ENCODE results near the gene COL23A1.
A peak's percentile ranks its signal among the peaks of the same experiment; 100 is the strongest.

COL23A1 gene

DNA sequence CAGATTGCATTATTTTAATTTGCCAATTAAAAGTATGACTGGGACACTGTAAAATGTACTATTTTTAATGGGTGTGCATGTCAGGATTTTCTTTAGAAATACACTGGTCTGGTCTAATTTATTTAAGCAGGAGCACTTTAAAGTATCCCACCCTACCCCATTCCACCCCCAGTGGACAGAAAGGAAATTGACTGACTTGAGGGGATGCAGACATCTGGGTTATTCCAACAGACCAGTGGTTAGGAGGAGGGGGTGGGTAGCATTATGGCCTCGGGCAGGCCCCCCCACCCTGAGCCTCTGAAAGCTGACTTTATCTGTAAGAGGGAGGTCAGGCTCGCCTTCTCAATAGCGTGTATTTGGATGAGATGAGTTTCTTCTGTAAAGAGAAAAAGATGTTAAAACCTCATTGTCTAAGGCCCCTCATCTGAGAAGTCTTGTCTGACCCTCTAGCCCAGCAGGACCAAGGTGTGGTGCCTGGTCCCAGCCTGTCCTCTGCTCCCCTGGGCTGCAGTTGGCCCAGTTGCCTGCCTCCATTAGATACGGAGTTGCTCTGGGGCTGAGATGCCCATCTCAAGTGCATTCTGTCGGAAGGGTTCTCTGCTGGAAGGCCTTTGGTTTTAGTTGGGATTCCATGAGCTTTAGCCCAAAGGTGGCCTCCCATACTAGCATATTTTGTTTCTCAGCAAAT lies 381.5 kb downstream of the COL23A1 start:
- Histone ChIP-seq H2AK5ac (ENCODE audit: low read length) (no peak overlapping the region), H3K56ac (ENCODE audit: low read length) (no peak overlapping the region), H3K79me2 (ENCODE audit: control insufficient read depth, insufficient read depth, low read length) (peaks cover 45% of the 10 kb centered on the region), H2BK15ac (replicated peaks; ENCODE audit: low read depth) (no peak overlapping the region), H2BK120ac (ENCODE audit: low read depth, low read length) (no peak overlapping the region), H3K23ac (ENCODE audit: low read length) (no peak overlapping the region), H3K4me2 (ENCODE audit: low read length) (no peak overlapping the region), H3K27ac (ENCODE audit: low read depth, low read length) (no peak overlapping the region), H2BK5ac (ENCODE audit: low read length) (no peak overlapping the region), H3K27me3 (ENCODE audit: insufficient read depth, low read length, poor library complexity) (no peaks in the 10 kb centered on the region), H4K8ac (ENCODE audit: low read depth, low read length) (no peak overlapping the region), H3K18ac (ENCODE audit: low read length) (no peak overlapping the region), H3K9ac (ENCODE audit: low read length) (no peak overlapping the region), H3K4me3 (ENCODE audit: low read length) (no peak overlapping the region), H3K36me3 (ENCODE audit: control insufficient read depth, insufficient read depth, low read length) (peaks cover 55% of the 10 kb centered on the region), H3K4ac (ENCODE audit: low read depth, low read length) (no peak overlapping the region), H3K4me1 (ENCODE audit: control insufficient read depth, low read depth, low read length) (peaks cover 5% of the 10 kb centered on the region), H4K5ac (ENCODE audit: low read length) (no peak overlapping the region), H3K79me1 (ENCODE audit: low read length) (peaks cover 8% of the 10 kb centered on the region)
- WGBS (ENCODE audit: extremely low coverage, insufficient coverage, low lambda C conversion rate), result no CpG with 5 or more reads among the region's 5 CpGs
- peak; percentile 64 for DNase-seq

- Histone ChIP-seq H2BK120ac (ENCODE audit: low read depth, low read length) (no peak overlapping the region), H3K4me1 (ENCODE audit: control insufficient read depth, low read depth, low read length) (peaks cover 5% of the 10 kb centered on the region), H3K4ac (ENCODE audit: low read depth, low read length) (no peak overlapping the region), H4K8ac (ENCODE audit: low read depth, low read length) (no peak overlapping the region), H3K23ac (ENCODE audit: low read length) (no peak overlapping the region), H2AK5ac (ENCODE audit: low read length) (no peak overlapping the region), H3K36me3 (ENCODE audit: control insufficient read depth, insufficient read depth, low read length) (peaks cover 50% of the 10 kb centered on the region), H2BK5ac (ENCODE audit: low read length) (no peak overlapping the region), H3K18ac (ENCODE audit: low read length) (no peak overlapping the region), H3K79me1 (ENCODE audit: low read length) (peaks cover 8% of the 10 kb centered on the region), H2BK15ac (replicated peaks; ENCODE audit: low read depth) (no peak overlapping the region), H3K27me3 (ENCODE audit: insufficient read depth, low read length, poor library complexity) (no peaks in the 10 kb centered on the region), H3K79me2 (ENCODE audit: control insufficient read depth, insufficient read depth, low read length) (peaks cover 45% of the 10 kb centered on the region), H3K4me2 (ENCODE audit: low read length) (no peak overlapping the region), H3K4me3 (ENCODE audit: low read length) (no peak overlapping the region), H4K5ac (ENCODE audit: low read length) (no peak overlapping the region), H3K27ac (ENCODE audit: low read depth, low read length) (no peak overlapping the region), H3K9ac (ENCODE audit: low read length) (no peak overlapping the region), H3K56ac (ENCODE audit: low read length) (no peak overlapping the region)
- no peak for DNase-seq
- WGBS (ENCODE audit: extremely low coverage, insufficient coverage, low lambda C conversion rate), result no CpG with 5 or more reads among the region's 1 CpG
Measured at GRCh38 chr5:178207917-178208280, 382.3 kb downstream of the COL23A1 start.

- WGBS (ENCODE audit: extremely low coverage, insufficient coverage, low lambda C conversion rate), result no CpG with 5 or more reads among the region's 5 CpGs
- H3K4me3 ChIP-seq (ENCODE audit: low read length), result no peak overlapping the region
Measured at GRCh38 chr5:178207183-178207916, 382.8 kb downstream of the COL23A1 start.

DNA sequence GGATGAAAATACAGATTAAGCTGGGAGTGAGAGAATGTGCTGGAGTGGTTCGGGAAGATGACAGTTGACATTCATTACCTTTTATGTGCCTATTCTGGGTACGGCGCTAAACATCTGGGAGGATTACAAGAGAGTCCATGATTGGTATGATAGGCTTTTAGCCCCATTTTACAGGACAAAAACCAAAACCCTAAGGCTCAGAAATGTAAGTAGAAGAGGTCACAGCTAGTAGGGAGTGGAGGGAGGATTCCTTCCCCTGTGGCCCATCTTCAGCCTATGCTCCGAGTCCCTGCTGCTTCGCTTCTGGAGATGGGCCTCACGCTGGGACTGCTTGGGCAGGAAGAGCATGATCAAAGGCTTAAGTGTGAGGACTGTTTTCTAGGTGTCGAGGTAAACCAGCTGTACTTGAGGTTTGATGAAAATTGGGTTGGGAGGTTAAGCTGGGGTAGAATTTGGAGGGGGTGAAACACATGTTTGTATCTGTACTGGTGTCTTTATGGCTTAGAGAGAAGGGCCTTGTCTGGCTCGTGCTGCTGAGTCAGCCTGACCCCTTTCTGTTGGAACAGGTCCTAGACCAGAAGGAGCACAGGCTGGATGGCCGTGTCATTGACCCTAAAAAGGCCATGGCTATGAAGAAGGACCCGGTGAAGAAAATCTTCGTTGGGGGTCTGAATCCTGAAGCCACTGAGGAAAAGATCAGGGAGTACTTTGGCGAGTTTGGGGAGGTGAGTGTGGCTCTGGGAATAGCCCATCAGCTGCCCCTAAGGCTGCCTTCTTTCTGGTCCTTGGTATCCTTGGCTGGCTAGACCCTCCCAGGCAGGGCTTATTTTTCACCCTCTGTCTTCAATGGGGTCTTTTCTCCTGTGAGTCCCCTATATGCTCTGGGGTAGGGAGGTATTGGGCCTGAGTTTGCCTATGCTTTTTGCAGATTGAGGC lies 383.8 kb downstream of the COL23A1 start:
- Histone ChIP-seq H2BK15ac (replicated peaks; ENCODE audit: low read depth) (no peak overlapping the region), H3K79me1 (ENCODE audit: low read length) (peaks cover 8% of the 10 kb centered on the region)

More at GRCh38 chr5:178207183-178207916, 382.8 kb downstream of the COL23A1 start:
- Histone ChIP-seq H4K5ac (ENCODE audit: low read length) (no peak overlapping the region), H3K9ac (ENCODE audit: low read length) (no peak overlapping the region), H2AK5ac (ENCODE audit: low read length) (no peak overlapping the region), H3K27ac (ENCODE audit: low read depth, low read length) (no peak overlapping the region), H3K18ac (ENCODE audit: low read length) (no peak overlapping the region), H3K23ac (ENCODE audit: low read length) (no peak overlapping the region), H3K79me2 (ENCODE audit: control insufficient read depth, insufficient read depth, low read length) (peaks cover 45% of the 10 kb centered on the region), H3K4ac (ENCODE audit: low read depth, low read length) (no peak overlapping the region), H4K8ac (ENCODE audit: low read depth, low read length) (no peak overlapping the region), H3K79me1 (ENCODE audit: low read length) (peaks cover 8% of the 10 kb centered on the region), H2BK15ac (replicated peaks; ENCODE audit: low read depth) (no peak overlapping the region), H3K4me1 (ENCODE audit: control insufficient read depth, low read depth, low read length) (peaks cover 5% of the 10 kb centered on the region), H2BK120ac (ENCODE audit: low read depth, low read length) (no peak overlapping the region), H3K27me3 (ENCODE audit: insufficient read depth, low read length, poor library complexity) (no peaks in the 10 kb centered on the region), H3K36me3 (ENCODE audit: control insufficient read depth, insufficient read depth, low read length) (peaks cover 49% of the 10 kb centered on the region), H2BK5ac (ENCODE audit: low read length) (no peak overlapping the region), H3K4me2 (ENCODE audit: low read length) (no peak overlapping the region), H3K56ac (ENCODE audit: low read length) (no peak overlapping the region)
- DNase-seq, result no peak

DNA sequence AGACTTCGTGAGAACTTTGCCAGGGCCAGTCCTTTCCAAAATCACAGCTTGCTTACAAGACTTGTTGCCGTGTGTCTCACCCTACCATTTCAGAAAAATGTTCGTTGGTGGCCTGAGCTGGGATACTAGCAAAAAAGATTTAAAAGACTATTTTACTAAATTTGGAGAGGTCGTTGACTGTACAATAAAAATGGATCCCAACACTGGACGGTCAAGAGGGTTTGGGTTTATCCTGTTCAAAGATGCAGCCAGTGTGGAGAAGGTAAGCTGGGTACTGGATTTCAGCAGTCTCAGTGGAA lies 384.5 kb downstream of the COL23A1 start:
- Histone ChIP-seq H2BK5ac (ENCODE audit: low read length) (no peak overlapping the region), H2BK120ac (ENCODE audit: low read depth, low read length) (no peak overlapping the region), H3K56ac (ENCODE audit: low read length) (peak overlapping the region; percentile 100), H3K27ac (ENCODE audit: low read depth, low read length) (no peak overlapping the region), H3K4me3 (ENCODE audit: low read length) (peak overlapping the region; percentile 100), H3K79me2 (ENCODE audit: control insufficient read depth, insufficient read depth, low read length) (peaks cover 45% of the 10 kb centered on the region), H3K79me1 (ENCODE audit: low read length) (peaks cover 8% of the 10 kb centered on the region), H2BK15ac (replicated peaks; ENCODE audit: low read depth) (no peak overlapping the region), H3K36me3 (ENCODE audit: control insufficient read depth, insufficient read depth, low read length) (peaks cover 39% of the 10 kb centered on the region), H2AK5ac (ENCODE audit: low read length) (no peak overlapping the region), H3K27me3 (ENCODE audit: insufficient read depth, low read length, poor library complexity) (no peaks in the 10 kb centered on the region), H3K9ac (ENCODE audit: low read length) (peak overlapping the region; percentile 100), H3K4me2 (ENCODE audit: low read length) (peak overlapping the region; percentile 92), H4K8ac (ENCODE audit: low read depth, low read length) (no peak overlapping the region), H3K18ac (ENCODE audit: low read length) (no peak overlapping the region), H3K23ac (ENCODE audit: low read length) (no peak overlapping the region), H3K4ac (ENCODE audit: low read depth, low read length) (no peak overlapping the region), H3K4me1 (ENCODE audit: control insufficient read depth, low read depth, low read length) (peaks cover 5% of the 10 kb centered on the region), H4K5ac (ENCODE audit: low read length) (no peak overlapping the region)
- DNase-seq, result no peak
- WGBS (ENCODE audit: extremely low coverage, insufficient coverage, low lambda C conversion rate), result no CpG with 5 or more reads among the region's 5 CpGs

More for the DNA sequence above, 383.8 kb downstream of the COL23A1 start:
- Histone ChIP-seq H4K5ac (ENCODE audit: low read length) (no peak overlapping the region), H3K9ac (ENCODE audit: low read length) (peak overlapping the region; percentile 100), H4K8ac (ENCODE audit: low read depth, low read length) (no peak overlapping the region), H3K56ac (ENCODE audit: low read length) (peak overlapping the region; percentile 100), H3K79me2 (ENCODE audit: control insufficient read depth, insufficient read depth, low read length) (peaks cover 45% of the 10 kb centered on the region), H3K4me2 (ENCODE audit: low read length) (peak overlapping the region; percentile 92), H2AK5ac (ENCODE audit: low read length) (no peak overlapping the region), H2BK5ac (ENCODE audit: low read length) (no peak overlapping the region), H3K4me3 (ENCODE audit: low read length) (peak overlapping the region; percentile 100), H3K4ac (ENCODE audit: low read depth, low read length) (no peak overlapping the region), H3K18ac (ENCODE audit: low read length) (no peak overlapping the region), H3K23ac (ENCODE audit: low read length) (no peak overlapping the region), H3K4me1 (ENCODE audit: control insufficient read depth, low read depth, low read length) (peaks cover 5% of the 10 kb centered on the region), H3K27ac (ENCODE audit: low read depth, low read length) (no peak overlapping the region), H3K36me3 (ENCODE audit: control insufficient read depth, insufficient read depth, low read length) (peaks cover 42% of the 10 kb centered on the region), H2BK120ac (ENCODE audit: low read depth, low read length) (no peak overlapping the region), H3K27me3 (ENCODE audit: insufficient read depth, low read length, poor library complexity) (no peaks in the 10 kb centered on the region)
- no CpG with 5 or more reads among the region's 12 CpGs for WGBS (ENCODE audit: extremely low coverage, insufficient coverage, low lambda C conversion rate)
- DNase-seq, result peak; percentile 70

Data from mesendoderm (in vitro differentiated cells).